Gastroesophageal sphincter (tissue), 4 donors: ENCODE data around the gene TMEM127. TPM values are rescaled to one million over a fixed set of nuclear protein-coding genes. Genes with fewer than 3 reads are reported as not detected.
"Not testable (repeated sequence)": the region's sequence is repeated elsewhere in the genome, so short reads cannot be mapped to it uniquely, and the experiment has no call there.

ENCODE experiments used
- ATAC-seq: fragments of 150-250 bp; one replicate; pipeline ENCODE4 v1.9.1; 2016; ENCODE audit warnings: mild to moderate bottlenecking, moderate library complexity
- H3K27ac ChIP-seq, 4 donors: fragments of 200-600 bp; sonication (generic) in 3 of 4; 1 replicate in 3 of 4; 2 replicates in 1 of 4; pipeline ENCODE4 v1.5.1; 2016 to 2019
- H3K27me3 ChIP-seq: fragments of 200-600 bp; sonication (generic); one replicate; pipeline ENCODE4 v1.5.1; 2019
- H3K36me3 ChIP-seq, 2 donors: fragments of 200-600 bp; sonication (generic); one replicate each; pipeline ENCODE4 v1.5.1; 2019; ENCODE audit warnings: control low read depth in 1 of 2
- H3K4me1 ChIP-seq, 3 donors: fragments of 200-600 bp; sonication (generic); 1 replicate in 2 of 3; 2 replicates in 1 of 3; pipeline ENCODE4 v1.5.1; 2016 to 2019; ENCODE audit warnings: control low read depth in 2 of 3
- H3K4me3 ChIP-seq, 2 donors: fragments of 200-600 bp; sonication (generic); one replicate each; pipeline ENCODE4 v1.5.1; 2019; ENCODE audit warnings: mild to moderate bottlenecking in 1 of 2, moderate library complexity in 1 of 2
- H3K9me3 ChIP-seq, 3 donors: fragments of 200-600 bp; sonication (generic); one replicate each; pipeline ENCODE4 v1.5.1; 2017 to 2019; ENCODE audit warnings: control low read depth in 2 of 3
- CTCF ChIP-seq, 4 experiments: fragments of 200-600 bp in 2 of 4; fragments of 450-650 bp in 2 of 4; sonication (generic) in 1 of 4; IDR thresholded peaks; one replicate each; pipeline ENCODE4 v1.5.1; 2017 to 2019; ENCODE audit warnings: antibody characterized with exemption in 4 of 4, mild to moderate bottlenecking in 2 of 4, moderate library complexity in 2 of 4
- EP300 ChIP-seq: sonication (generic); formaldehyde crosslinking; IDR thresholded peaks from one replicate; pipeline ENCODE4 v1.6.1; 2017; ENCODE audit warnings: antibody characterized with exemption, mild to moderate bottlenecking
- POLR2A ChIP-seq, 2 donors: fragments of 450-650 bp; IDR thresholded peaks; one replicate each; pipeline ENCODE4 v1.6.1; 2017; ENCODE audit warnings: antibody characterized with exemption in 2 of 2, mild to moderate bottlenecking in 2 of 2, moderate library complexity in 1 of 2
- POLR2AphosphoS5 ChIP-seq: sonication (generic); formaldehyde crosslinking; IDR thresholded peaks from one replicate; pipeline ENCODE4 v1.6.1; 2017; ENCODE audit warnings: antibody characterized with exemption
- WGBS, 2 donors: methylation state at CpG; one replicate each; pipeline ENCODE4 v1.1.5; 2018; ENCODE audit warnings: low coverage in 1 of 2; 5-methylcytosine and 5-hydroxymethylcytosine counted together
- total RNA-seq, 4 donors: library from RNA; depleted of rRNA; stranded (reverse); fragments of >200 nt; gene quantifications; one replicate each; pipeline ENCODE4 v1.1.0, GENCODE V29; 2016

Gene TMEM127
- total RNA-seq, 4 donors from 2014 or later, result 39.4 to 73.8 (median 43.9) TPM

- TF ChIP-seq POLR2A (IDR thresholded peaks at IDR 0.05) (no peak), EP300 (no peak), CTCF (IDR thresholded peaks at IDR 0.05) (peak in 2 of 4 experiments; percentile 32 to 52), POLR2AphosphoS5 (peak; percentile 67)
- H3K4me3 ChIP-seq, result peak overlapping the region in 1 of 2 donors; percentile 9
- no peaks in the 10 kb centered on the region for H3K27me3 ChIP-seq
- peak; percentile 86 for ATAC-seq
- H3K9me3 ChIP-seq, result no peaks in the 10 kb centered on the region
- peak overlapping the region; percentile 76 to 85 (median 80) for H3K27ac ChIP-seq
- peaks cover 0 to 47% of the 10 kb centered on the region in 2 donors for H3K36me3 ChIP-seq
- H3K4me1 ChIP-seq, result peaks cover 11 to 91% (median 44%) of the 10 kb centered on the region in 3 donors
- WGBS, 2 donors, result 20 to 39% methylated on average over 2 to 9 of the region's 10 CpGs
Observed at GRCh38 chr2:96260387-96261260, 5.2 kb downstream of the TMEM127 start.

GRCh38 chr2:96259497-96259921 lies 6.3 kb downstream of the TMEM127 start:
- no peak for ATAC-seq
- H3K36me3 ChIP-seq, result peaks cover 0 to 58% of the 10 kb centered on the region in 2 donors
- H3K4me3 ChIP-seq, result no peak overlapping the region
- H3K27me3 ChIP-seq, result no peaks in the 10 kb centered on the region
- H3K9me3 ChIP-seq, result no peaks in the 10 kb centered on the region
- TF ChIP-seq EP300, result no peak
- H3K4me1 ChIP-seq, result peaks cover 11 to 91% (median 41%) of the 10 kb centered on the region in 3 donors
- H3K27ac ChIP-seq, result peak overlapping the region; percentile 76 to 85 (median 80)
- 73% methylated on average over 4 of the region's 5 CpGs; no CpG with 5 or more reads in 1 of the 2 donors for WGBS, 2 donors

GRCh38 chr2:96258166-96259022 lies 7.4 kb downstream of the TMEM127 start:
- Histone ChIP-seq H3K4me3 (no peak overlapping the region), H3K27me3 (no peaks in the 10 kb centered on the region), H3K27ac (peak overlapping the region in 3 of 4 donors; percentile 76 to 85 (median 80)), H3K9me3 (no peaks in the 10 kb centered on the region), H3K4me1 (peaks cover 11 to 91% (median 37%) of the 10 kb centered on the region in 3 donors), H3K36me3 (peaks cover 0 to 64% of the 10 kb centered on the region in 2 donors)
- WGBS, 2 donors, result 62 to 71% methylated on average over 3 of the region's 7 CpGs
- TF ChIP-seq POLR2AphosphoS5 (no peak), POLR2A (IDR thresholded peaks at IDR 0.05) (no peak), CTCF (IDR thresholded peaks at IDR 0.05) (no peak), EP300 (no peak)
- no peak for ATAC-seq

GRCh38 chr2:96257744-96258143 lies 8.1 kb downstream of the TMEM127 start:
- H3K36me3 ChIP-seq, result peaks cover 0 to 66% of the 10 kb centered on the region in 2 donors
- H3K27me3 ChIP-seq, ATAC-seq, H3K9me3 ChIP-seq, H3K4me3 ChIP-seq: not testable (repeated sequence)
- peak overlapping the region in 3 of 4 donors; percentile 76 to 85 (median 80) for H3K27ac ChIP-seq
- H3K4me1 ChIP-seq, result peaks cover 11 to 88% (median 37%) of the 10 kb centered on the region in 3 donors
- WGBS, 2 donors, result 97 to 100% methylated on average over 2 to 3 of the region's 3 CpGs

DNA sequence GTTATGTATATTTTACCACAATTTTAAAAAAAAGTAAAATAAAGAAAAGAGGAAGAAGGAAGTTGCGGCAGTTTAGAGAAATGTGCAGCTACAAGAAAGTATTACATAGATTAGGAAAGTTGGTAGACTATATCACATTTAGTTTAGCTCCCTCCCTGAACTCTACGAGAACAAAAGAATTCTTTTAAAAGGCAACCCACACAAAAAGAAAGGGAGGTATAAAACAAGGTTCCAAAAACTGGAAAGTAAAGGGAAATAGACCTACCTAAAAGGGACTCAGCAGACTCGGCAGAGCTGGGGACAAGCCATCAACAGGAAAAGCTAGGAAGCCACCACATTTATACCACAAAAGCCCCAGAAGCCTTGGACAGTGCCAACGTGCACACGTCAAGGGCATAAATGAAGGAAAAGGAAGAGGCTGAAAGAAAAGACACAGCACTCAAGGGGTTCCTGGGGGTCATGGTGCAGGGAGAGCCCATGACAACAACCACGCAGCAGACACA lies 9.1 kb downstream of the TMEM127 start:
- 71 to 80% methylated on average over 1 to 6 of the region's 6 CpGs for WGBS, 2 donors
- H3K27ac ChIP-seq, result peak overlapping the region in 2 of 4 donors; percentile 76 to 80
- peaks cover 11 to 87% (median 37%) of the 10 kb centered on the region in 3 donors for H3K4me1 ChIP-seq

More for the DNA sequence above, 9.1 kb downstream of the TMEM127 start:
- TF ChIP-seq POLR2A (IDR thresholded peaks at IDR 0.05), result no peak
- no peak for TF ChIP-seq POLR2AphosphoS5
- TF ChIP-seq CTCF (IDR thresholded peaks at IDR 0.05), result no peak
- no peak for TF ChIP-seq EP300
- no peak for ATAC-seq
- peaks cover 0 to 66% of the 10 kb centered on the region in 2 donors for H3K36me3 ChIP-seq
- no peak overlapping the region for H3K4me3 ChIP-seq
- no peaks in the 10 kb centered on the region for H3K27me3 ChIP-seq
- H3K9me3 ChIP-seq, result no peaks in the 10 kb centered on the region
